Testis (tissue), 3 donors: ENCODE data around the gene UNC5B. TPM values are rescaled to one million over a fixed set of nuclear protein-coding genes. Genes with fewer than 3 reads are reported as not detected.

Experiments
- DNase-seq: peaks from one replicate; pipeline ENCODE4 v3.0.0-alpha.2; 2019
- H3K27ac ChIP-seq, 2 donors: fragments of 200-600 bp; sonication (generic); one replicate each; pipeline ENCODE4 v1.5.1; 2019
- H3K27me3 ChIP-seq: fragments of 200-600 bp; sonication (generic); one replicate; pipeline ENCODE4 v1.5.1; 2019
- H3K36me3 ChIP-seq: fragments of 200-600 bp; sonication (generic); one replicate; pipeline ENCODE4 v1.5.1; 2017; ENCODE audit warnings: low read depth; ENCODE audit errors: missing control alignments
- H3K4me1 ChIP-seq: fragments of 200-600 bp; sonication (generic); one replicate; pipeline ENCODE4 v1.5.1; 2019
- H3K4me3 ChIP-seq, 2 donors: fragments of 200-600 bp; sonication (generic); one replicate each; pipeline ENCODE4 v1.5.1; 2017 to 2019
- H3K9me3 ChIP-seq: fragments of 200-600 bp; sonication (generic); one replicate; pipeline ENCODE4 v1.5.1; 2017
- CTCF ChIP-seq, 3 experiments: fragments of 450-650 bp in 2 of 3; fragments of 200-600 bp in 1 of 3; sonication (generic) in 1 of 3; IDR thresholded peaks; one replicate each; pipeline ENCODE4 v1.5.1; 2016 to 2019; ENCODE audit warnings: antibody characterized with exemption in 3 of 3, mild to moderate bottlenecking in 2 of 3, moderate library complexity in 1 of 3
- POLR2A ChIP-seq: fragments of 450-650 bp; IDR thresholded peaks from one replicate; pipeline ENCODE4 v1.6.1; 2017; ENCODE audit warnings: antibody characterized with exemption, mild to moderate bottlenecking, moderate library complexity
- WGBS, 2 donors: methylation state at CpG; one replicate each; pipeline ENCODE4 v1.1.5; 2018; 5-methylcytosine and 5-hydroxymethylcytosine counted together
- intact Hi-C: fragments of 100-400 bp; cut with DNase I; formaldehyde crosslinking; loops from one replicate; pipeline ENCODE4 v1.15.1; 2023; ENCODE audit warnings: low total_unique reads
- polyA plus RNA-seq: library from polyadenylated mRNA; stranded (reverse); fragments of 350-450 nt; fragmentation: Illumina TruSeq; extraction: RNeasy Lipid Tissue Mini Kit (QIAGEN cat#74804); gene quantifications from one replicate; pipeline ENCODE4 v1.2.3, GENCODE V29; 2014; ENCODE audit warnings: low read depth, low replicate concordance; ENCODE audit not compliant: insufficient read depth
- total RNA-seq, 2 donors: library from RNA; depleted of rRNA; stranded (reverse); fragments of >200 nt; gene quantifications; one replicate each; pipeline ENCODE4 v1.2.3, GENCODE V29; 2016

Gene UNC5B
- total and polyA plus RNA-seq, 3 donors from 2014 or later: 14.8 to 44.4 (median 24.4) TPM

- H3K9me3 ChIP-seq: no peaks in the 10 kb centered on the region
- H3K27me3 ChIP-seq: no peaks in the 10 kb centered on the region
- no peak overlapping the region for H3K4me3 ChIP-seq
- TF ChIP-seq CTCF (IDR thresholded peaks at IDR 0.05) (no peak), POLR2A (no peak)
- no peak overlapping the region for H3K27ac ChIP-seq
- intact Hi-C loops: loop anchor here (10.0 kb wide), 1 partner anchor 45 kb away; the partner anchor contains the start of gene UNC5B
- DNase-seq: no peak
- peaks cover 27% of the 10 kb centered on the region for H3K4me1 ChIP-seq
- no peaks in the 10 kb centered on the region for H3K36me3 ChIP-seq
- WGBS, 2 donors: 65 to 67% methylated on average over 1 to 13 of the region's 13 CpGs
Measured at GRCh38 chr10:71259815-71260501, 47.6 kb downstream of the UNC5B start.

DNA sequence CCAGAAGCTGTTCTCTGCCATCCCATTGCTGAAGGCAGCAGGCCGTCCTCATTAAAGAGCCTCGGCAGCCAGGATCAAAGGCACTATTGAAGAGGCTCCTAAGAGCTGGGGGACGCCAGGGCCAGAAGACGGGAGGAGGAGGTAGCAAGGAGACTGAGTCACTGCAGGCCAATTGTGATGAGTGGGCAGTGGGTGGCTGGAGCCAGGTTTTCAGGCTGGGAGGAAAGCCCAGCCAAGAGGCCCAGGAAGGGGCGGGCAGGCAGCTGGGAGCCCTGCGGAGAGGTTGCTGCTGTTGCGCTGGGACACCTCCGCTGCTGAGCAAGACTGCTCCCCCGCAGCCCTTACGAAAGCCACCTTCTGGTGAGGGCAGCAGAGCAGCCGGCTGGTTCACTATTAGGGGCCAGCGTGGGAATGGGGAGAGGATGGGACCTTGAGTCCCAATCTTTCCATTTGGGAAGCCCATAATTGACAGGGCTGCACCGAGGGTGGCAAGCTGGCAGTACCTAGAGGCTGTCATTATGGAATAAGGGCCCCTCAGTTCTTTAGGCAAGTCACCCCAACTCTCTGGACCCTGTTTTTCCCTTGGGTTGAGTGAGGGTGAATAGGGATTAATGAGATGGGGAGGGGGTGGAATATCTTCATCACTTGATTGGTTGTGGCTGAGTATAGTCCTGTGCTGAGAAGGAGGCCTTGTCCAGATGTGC, 48.4 kb downstream of the UNC5B start:
- Histone ChIP-seq H3K27ac (no peak overlapping the region), H3K4me1 (peaks cover 27% of the 10 kb centered on the region)
- DNase-seq: peak; percentile 59

DNA sequence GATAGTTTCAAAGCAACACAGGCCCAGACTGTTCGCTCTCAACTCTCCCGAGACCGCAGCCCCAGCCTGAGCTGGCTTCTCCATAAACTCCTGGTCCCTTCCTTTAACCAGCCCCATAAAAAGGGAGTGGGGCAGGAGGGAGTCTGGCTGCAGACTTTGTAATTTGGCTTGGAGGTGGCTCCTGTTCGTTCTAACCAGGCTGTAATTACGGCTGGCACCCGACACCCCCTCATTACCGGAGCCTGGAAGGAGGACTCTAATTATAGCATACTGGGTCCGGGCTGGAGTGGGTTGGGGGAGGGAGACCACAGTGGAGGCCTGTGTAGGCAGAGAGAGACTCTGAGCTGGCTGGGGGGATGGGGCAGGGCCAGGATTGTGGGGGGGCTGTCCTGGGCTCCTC, 49.7 kb downstream of the UNC5B start:
- 70 to 93% methylated on average over 3 to 8 of the region's 8 CpGs for WGBS, 2 donors
- H3K27ac ChIP-seq: no peak overlapping the region
- H3K36me3 ChIP-seq: no peaks in the 10 kb centered on the region
- H3K4me1 ChIP-seq: peaks cover 27% of the 10 kb centered on the region
- no peaks in the 10 kb centered on the region for H3K9me3 ChIP-seq
- DNase-seq: no peak
- no peak for TF ChIP-seq POLR2A
- no peak for TF ChIP-seq CTCF (IDR thresholded peaks at IDR 0.05)
- intact Hi-C loops: loop anchor here (10.0 kb wide), 1 partner anchor 47 kb away; the partner anchor contains the start of gene UNC5B
- H3K4me3 ChIP-seq: no peak overlapping the region
- no peaks in the 10 kb centered on the region for H3K27me3 ChIP-seq

More for the DNA sequence above, 48.4 kb downstream of the UNC5B start:
- intact Hi-C loops: loop anchor here (10.0 kb wide), 1 partner anchor 46 kb away; the partner anchor contains the start of gene UNC5B
- Histone ChIP-seq H3K4me3 (no peak overlapping the region), H3K36me3 (no peaks in the 10 kb centered on the region), H3K9me3 (no peaks in the 10 kb centered on the region), H3K27me3 (no peaks in the 10 kb centered on the region)
- 67 to 77% methylated on average over 13 of the region's 13 CpGs for WGBS, 2 donors
- TF ChIP-seq POLR2A (no peak), CTCF (IDR thresholded peaks at IDR 0.05) (no peak)

- H3K27me3 ChIP-seq: no peaks in the 10 kb centered on the region
- WGBS, 2 donors: 78 to 81% methylated on average over 4 to 5 of the region's 5 CpGs
- peak overlapping the region in 1 of 2 donors; percentile 1 for H3K27ac ChIP-seq
- peaks cover 27% of the 10 kb centered on the region for H3K4me1 ChIP-seq
- H3K4me3 ChIP-seq: no peak overlapping the region
- H3K36me3 ChIP-seq: no peaks in the 10 kb centered on the region
- DNase-seq: no peak
- intact Hi-C loops: loop anchor here (10.0 kb wide), 1 partner anchor 48 kb away; the partner anchor contains the start of gene UNC5B
- TF ChIP-seq POLR2A: no peak
- TF ChIP-seq CTCF (IDR thresholded peaks at IDR 0.05): no peak
- no peaks in the 10 kb centered on the region for H3K9me3 ChIP-seq
Measured at GRCh38 chr10:71262817-71263216, 50.4 kb downstream of the UNC5B start.
